ENCODE measurements around the gene GJB2.
A peak's percentile ranks its signal among the peaks of the same experiment; 100 is the strongest.

GJB2 gene

GRCh38 chr13:20192836-20193161 lies at the start of gene GJB2:
GJB2 (minus strand) TSS chr13:20192938; CDS start chr13:20189581, 3,357 bp downstream.
- no peak for DNase-seq

GRCh38 chr13:20241593-20241992 lies 48.9 kb upstream of the GJB2 start:
- DNase-seq = peak; percentile 7

GRCh38 chr13:20239748-20240147 lies 47.0 kb upstream of the GJB2 start:
- DNase-seq = no peak

GRCh38 chr13:20232556-20233277 lies 40.0 kb upstream of the GJB2 start:
- DNase-seq = no peak

GRCh38 chr13:20231839-20232555 lies 39.3 kb upstream of the GJB2 start, which contains the start of gene GJB6:
GJB6 (minus strand) TSS chr13:20232319; CDS start chr13:20223480, 8,839 bp downstream.
- DNase-seq = no peak

GRCh38 chr13:20230913-20231838 lies 38.4 kb upstream of the GJB2 start:
- no peak for DNase-seq

GRCh38 chr13:20227730-20228129 lies 35.0 kb upstream of the GJB2 start:
- no peak for DNase-seq

- DNase-seq = no peak
These were observed 34.5 kb upstream of the GJB2 start for GRCh38 chr13:20227288-20227687.

- DNase-seq = no peak
These were observed 29.8 kb upstream of the GJB2 start for GRCh38 chr13:20222553-20222952.

- no peak for DNase-seq
These were observed 29.0 kb upstream of the GJB2 start for GRCh38 chr13:20221772-20222171.

- DNase-seq = no peak
These were observed 26.8 kb upstream of the GJB2 start for GRCh38 chr13:20219577-20219976.

GRCh38 chr13:20217168-20217567 lies 24.4 kb upstream of the GJB2 start:
- DNase-seq = no peak

- no peak for DNase-seq
These were observed 17.2 kb upstream of the GJB2 start for GRCh38 chr13:20209948-20210347.

- DNase-seq = no peak
These were observed 14.0 kb upstream of the GJB2 start for GRCh38 chr13:20206698-20207235.

GRCh38 chr13:20206065-20206697 lies 13.4 kb upstream of the GJB2 start:
- DNase-seq = no peak

GRCh38 chr13:20198781-20199180 lies 6.0 kb upstream of the GJB2 start:
- no peak for DNase-seq

- peak; percentile 14 for DNase-seq
These were observed 4.7 kb upstream of the GJB2 start for GRCh38 chr13:20197361-20197834.

- no peak for DNase-seq
These were observed 3.1 kb upstream of the GJB2 start for GRCh38 chr13:20195801-20196200.

- DNase-seq = no peak
These were observed 1.3 kb upstream of the GJB2 start for GRCh38 chr13:20193907-20194631.

- no peak for DNase-seq
These were observed 596 bp upstream of the GJB2 start for GRCh38 chr13:20193162-20193906.
